Measurements from ENCODE around the gene ATP9A.

ATP9A gene

DNA sequence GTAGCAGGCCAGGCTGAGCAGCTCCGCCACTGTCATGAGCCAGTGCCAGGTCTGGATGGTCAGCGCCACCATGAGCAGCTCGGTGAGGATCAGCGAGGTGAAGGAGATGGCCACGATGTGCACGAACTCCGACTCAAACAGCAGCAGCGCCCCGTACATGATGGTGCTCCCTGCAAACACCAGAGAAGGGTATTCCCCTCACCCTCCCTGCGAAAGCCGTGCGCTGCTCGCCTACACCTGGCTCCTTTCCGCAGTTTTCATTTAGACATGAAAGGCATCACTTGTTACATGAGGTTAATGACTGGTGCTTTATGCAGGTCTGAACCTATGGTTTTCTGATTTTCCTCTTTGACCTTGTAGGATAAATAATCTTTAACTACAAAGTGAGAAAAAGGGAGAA, 163.3 kb downstream of the ATP9A start:
- H3K4me3 ChIP-seq (ENCODE audit: low read depth, low read length), result no peak overlapping the region

DNA sequence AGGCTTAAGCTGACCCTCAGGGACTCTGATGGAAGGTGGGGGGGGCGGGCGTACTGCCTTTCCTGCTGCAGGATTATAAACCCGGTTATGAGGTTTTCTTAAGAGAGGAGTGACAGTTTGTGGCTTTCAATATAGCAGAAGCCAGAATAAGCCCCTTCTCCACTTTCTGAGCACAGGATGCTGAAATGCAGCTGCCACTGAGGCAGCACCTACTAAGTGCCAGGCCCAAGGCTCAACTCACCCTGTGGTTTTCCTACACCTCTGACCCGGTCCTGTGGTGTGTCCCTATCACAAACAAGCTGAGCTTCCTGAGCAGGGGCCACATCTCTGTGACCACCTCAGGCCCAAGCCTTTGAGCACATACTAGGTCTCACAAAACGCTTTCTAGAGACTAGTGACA, 166.1 kb downstream of the ATP9A start:
- no peak overlapping the region for H3K4me3 ChIP-seq (ENCODE audit: low read depth, low read length)

DNA sequence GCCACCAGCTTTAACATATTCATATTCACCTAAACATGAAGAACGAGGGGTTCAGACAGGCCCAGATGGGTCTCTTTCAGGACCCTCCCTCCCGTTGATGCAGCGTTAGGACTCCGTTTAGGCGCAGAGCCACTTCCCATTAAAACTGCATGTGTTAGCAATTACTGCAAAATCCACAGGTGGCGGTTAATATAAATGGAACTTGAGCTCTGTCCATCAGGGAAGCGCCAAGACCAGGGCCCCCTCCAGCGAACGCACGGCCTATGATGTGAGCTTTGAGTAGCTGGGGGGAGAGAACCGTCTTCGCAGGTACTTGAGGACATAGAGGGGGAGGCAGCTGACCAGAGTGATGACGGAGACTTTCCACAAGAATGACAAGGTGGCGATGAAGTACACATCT, 167.2 kb downstream of the ATP9A start:
- H3K4me3 ChIP-seq (ENCODE audit: low read depth, low read length), result no peak overlapping the region

DNA sequence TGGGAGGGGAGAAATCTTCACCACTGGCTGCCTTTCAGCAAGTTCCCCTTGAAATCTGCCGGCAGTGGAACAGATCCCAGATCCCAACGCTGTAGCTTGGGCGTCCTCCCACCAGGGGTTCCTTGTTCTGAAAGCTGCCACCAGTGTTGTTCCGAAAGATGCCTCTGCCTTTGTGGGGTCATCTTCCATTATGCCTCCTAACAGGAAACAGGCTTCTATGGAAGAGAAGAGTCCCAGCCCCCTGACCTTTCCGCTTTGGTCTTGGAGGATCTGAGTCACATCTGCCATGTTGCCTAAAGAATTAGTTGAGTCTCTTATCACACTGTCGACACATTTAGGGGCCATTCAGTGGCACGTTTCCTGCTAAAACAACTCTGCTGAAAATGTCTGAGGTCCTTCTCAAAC, 168.2 kb downstream of the ATP9A start:
- no peak overlapping the region for H3K4me3 ChIP-seq (ENCODE audit: low read depth, low read length)

GRCh38 chr20:51598556-51598955, 169.6 kb downstream of the ATP9A start:
- H3K4me3 ChIP-seq (ENCODE audit: low read depth, low read length), result no peak overlapping the region

DNA sequence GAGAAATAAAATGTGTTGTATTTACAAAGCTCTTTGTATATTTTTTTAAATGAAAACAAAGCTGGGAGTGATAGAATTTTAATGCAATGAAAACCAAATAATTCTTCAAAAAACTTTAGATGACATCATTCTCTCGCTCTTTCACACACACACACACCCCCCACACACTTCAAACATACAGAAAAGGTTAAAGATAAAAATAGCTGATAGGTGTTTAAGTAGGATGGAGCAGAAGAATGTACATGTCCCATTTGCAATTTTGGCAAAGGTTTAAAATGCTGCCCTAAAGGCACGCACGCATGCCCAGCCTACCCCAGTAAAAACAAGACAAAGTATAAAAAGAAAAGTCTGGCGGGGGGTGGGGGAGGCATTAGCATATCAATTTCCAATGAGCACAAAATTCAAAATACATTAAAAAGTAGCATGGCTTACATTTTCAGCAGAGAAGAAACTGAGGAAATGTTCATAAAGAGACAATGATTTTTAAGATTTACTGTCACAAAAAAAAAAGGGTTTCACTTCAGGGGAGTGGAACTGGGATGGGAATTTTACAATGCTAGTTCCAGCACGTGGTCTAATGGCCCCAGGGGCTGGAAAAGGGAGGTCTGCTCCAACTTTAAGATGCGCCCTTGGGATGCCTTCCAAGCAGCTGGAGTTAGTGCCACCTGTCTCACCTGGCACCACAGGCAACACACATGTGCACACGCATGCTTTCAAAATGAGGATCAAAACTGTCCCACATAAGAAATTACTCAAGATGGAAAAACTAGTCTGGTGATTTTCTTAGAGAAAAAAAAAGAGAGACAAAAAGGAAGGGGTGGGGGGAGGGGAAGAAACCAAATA, 170.6 kb downstream of the ATP9A start:
- H3K4me3 ChIP-seq (ENCODE audit: low read depth, low read length), result no peak overlapping the region

GRCh38 chr20:51596668-51597388, 171.4 kb downstream of the ATP9A start:
- H3K4me3 ChIP-seq (ENCODE audit: low read depth, low read length), result no peak overlapping the region

DNA sequence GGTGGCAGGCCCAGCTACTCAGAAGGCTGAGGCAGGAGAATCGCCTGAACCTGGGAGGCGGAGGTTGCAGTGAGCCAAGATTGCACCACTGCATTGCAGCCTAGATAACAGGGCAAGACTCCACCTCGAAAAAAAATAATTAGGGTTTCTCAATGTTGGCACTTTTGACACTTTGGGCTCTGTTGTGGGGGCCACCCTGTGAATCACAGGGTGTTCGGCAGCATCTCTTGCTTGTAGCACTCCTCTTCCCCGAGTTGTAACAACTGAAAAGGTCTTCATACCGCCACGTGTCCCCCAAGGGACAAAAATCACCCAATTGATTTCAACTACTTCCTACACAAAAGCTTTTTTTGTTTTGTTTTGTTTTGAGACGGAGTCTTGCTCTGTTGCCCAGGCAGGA, 172.4 kb downstream of the ATP9A start:
- no peak overlapping the region for H3K4me3 ChIP-seq (ENCODE audit: low read depth, low read length)

DNA sequence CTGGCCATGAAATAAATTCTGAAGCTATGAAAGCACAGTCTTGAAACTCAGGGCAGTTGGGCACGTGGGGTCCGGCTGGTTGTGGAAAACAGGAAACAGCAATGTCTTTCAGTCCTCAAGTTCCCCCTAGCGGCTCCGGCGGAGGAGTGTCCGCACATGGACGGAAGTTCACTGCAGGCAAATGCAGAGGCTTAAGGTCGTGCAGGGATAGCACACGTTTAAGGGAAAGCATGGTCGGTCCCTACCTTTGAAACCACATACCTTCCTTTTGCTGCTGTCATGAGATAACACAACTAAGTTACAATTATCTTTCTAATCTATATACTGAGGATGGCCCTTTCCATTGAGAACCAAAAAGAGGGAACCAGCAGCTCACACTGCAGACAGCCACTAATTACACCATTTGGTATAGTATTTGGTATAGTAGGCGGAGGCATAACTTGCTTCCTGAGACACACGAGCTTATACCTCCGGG, 173.1 kb downstream of the ATP9A start:
- no peak overlapping the region for H3K4me3 ChIP-seq (ENCODE audit: low read depth, low read length)

DNA sequence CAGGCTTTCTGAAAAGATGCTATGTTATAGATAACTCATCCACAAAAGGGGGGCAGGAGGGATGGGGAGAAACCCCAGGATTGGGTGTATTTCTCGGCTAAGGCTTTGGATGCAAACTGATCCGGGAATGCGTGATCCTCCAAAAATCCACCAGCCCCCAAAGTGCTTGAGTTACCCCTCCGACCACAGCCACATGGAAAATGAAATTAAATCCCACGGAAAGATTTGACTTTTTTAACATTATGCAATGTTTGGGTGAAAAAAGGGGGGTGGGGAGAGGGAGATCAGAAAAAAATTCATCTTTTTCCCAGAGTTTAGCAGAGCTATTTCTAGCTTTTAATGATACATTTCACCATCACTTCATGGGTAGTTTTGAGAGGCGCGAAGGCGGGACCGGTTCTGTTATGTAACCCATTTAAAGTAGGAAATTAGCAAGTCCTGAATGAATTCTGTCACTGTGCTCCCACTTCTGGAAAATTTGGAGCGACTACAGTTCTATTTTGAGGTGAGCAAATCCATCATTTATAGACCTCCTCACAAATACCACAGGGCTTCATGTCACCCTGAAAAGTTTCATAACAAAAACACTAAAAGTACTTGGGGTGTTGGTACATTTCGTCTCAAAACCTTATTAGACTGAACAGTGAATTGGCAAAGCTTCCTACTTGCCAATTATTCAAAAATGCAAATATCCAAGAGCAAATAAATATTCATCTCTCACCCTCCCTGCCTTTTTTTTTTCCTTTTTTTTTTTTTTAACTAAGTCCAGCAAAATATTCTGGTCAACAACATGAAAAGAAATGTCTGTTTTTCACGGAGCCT, 173.7 kb downstream of the ATP9A start:
- H3K4me3 ChIP-seq (ENCODE audit: low read depth, low read length), result no peak overlapping the region

- H3K4me3 ChIP-seq (ENCODE audit: low read depth, low read length), result no peak overlapping the region
Measured at GRCh38 chr20:51593584-51593983, 174.6 kb downstream of the ATP9A start.

DNA sequence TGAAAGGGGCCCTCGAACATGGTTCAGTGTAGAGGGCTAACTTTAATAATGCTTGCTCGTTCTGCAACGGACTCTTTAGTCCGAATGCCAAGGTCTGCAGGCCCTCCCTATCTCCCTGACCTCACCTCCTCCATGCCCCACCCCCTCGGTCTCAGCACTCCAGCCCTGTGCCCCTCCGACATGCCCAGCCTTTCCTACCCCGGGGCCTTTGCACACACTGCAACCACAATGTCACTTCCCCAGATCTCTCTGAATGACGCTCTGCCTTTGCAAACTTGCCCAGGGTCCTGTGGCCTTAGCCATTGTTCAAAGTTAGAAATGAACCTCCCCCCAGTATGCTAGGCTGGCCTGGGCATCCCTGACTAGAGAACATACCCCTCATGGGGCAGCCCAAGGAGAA, 175.6 kb downstream of the ATP9A start:
- no peak overlapping the region for H3K4me3 ChIP-seq (ENCODE audit: low read depth, low read length)

- H3K4me3 ChIP-seq (ENCODE audit: low read depth, low read length), result no peak overlapping the region
Measured at GRCh38 chr20:51591871-51592270, 176.3 kb downstream of the ATP9A start.

DNA sequence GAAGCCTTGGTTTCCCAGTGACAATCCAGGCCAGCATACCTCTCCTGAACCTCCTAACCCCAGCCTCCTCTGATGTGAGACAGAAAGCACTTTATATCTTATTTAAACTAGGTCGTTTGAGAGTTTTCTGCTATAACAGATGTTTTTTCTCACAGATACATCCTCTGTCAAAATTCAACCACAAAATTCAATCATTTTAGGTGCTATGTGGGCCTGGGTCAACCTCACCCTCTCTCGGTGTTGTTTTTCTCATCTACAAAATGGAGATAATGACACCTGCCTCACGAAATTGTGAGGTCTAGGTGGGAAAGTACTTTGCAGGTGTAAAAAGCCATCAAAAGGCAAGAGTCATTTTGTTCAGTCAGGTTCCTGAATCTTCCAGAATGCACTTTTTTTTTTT, 179.4 kb downstream of the ATP9A start:
- H3K4me3 ChIP-seq (ENCODE audit: low read depth, low read length), result no peak overlapping the region

GRCh38 chr20:51587145-51587544, 181.0 kb downstream of the ATP9A start:
- H3K4me3 ChIP-seq (ENCODE audit: low read depth, low read length), result no peak overlapping the region

DNA sequence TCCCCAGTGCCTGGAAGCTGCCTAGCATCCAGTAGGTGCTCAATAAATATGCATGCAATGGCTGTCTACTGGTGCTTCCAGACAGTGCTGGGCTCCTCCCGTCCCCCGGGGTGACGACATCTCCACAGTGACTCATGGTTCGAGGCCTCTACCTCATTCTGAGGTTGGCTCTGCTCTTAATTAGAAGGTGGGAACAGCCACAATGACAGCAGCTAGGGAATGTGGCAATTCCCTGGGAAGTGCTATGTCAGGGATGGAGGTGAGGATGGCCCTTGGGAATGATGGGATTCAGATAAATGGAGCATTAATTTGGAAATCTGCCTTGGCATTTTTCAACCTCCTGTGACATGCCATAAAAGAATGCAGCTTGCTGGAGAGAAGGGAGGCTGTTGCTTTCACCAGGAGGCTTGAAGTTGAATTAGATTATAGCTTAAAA, 182.2 kb downstream of the ATP9A start:
- H3K4me3 ChIP-seq (ENCODE audit: low read depth, low read length), result no peak overlapping the region

GRCh38 chr20:51585148-51585547, 183.0 kb downstream of the ATP9A start:
- no peak overlapping the region for H3K4me3 ChIP-seq (ENCODE audit: low read depth, low read length)

DNA sequence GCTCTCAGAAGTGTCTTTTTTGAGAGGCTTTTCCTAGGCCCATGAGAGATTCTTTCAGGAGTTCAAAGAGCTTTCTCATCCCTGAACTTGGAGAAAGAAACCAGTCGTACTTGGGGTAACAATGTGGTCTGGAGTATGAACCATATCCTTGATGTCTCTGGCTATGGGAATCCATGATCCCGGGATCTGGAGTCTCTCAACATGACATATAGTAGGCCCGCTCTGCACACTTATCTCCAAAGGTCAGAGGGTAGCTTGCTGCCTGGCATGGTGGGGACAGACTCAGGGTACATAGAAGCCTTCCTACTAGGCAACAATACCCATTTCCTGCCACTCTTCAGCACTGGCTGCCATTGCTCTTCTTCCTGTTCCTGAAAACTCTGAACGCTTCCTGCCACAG, 183.5 kb downstream of the ATP9A start:
- H3K4me3 ChIP-seq (ENCODE audit: low read depth, low read length), result no peak overlapping the region

- no peak overlapping the region for H3K4me3 ChIP-seq (ENCODE audit: low read depth, low read length)
Measured at GRCh38 chr20:51584116-51584515, 184.1 kb downstream of the ATP9A start.

- no peak overlapping the region for H3K4me3 ChIP-seq (ENCODE audit: low read depth, low read length)
Measured at GRCh38 chr20:51583499-51583898, 184.7 kb downstream of the ATP9A start.

- no peak overlapping the region for H3K4me3 ChIP-seq (ENCODE audit: low read depth, low read length)
Measured at GRCh38 chr20:51583073-51583472, 185.1 kb downstream of the ATP9A start.

Data from iPS-11a (cell line).